Daoy (cell line): ENCODE data around the gene SPRED3. TPM values are rescaled to one million over a fixed set of nuclear protein-coding genes. Genes with fewer than 3 reads are reported as not detected.
"Not testable (repeated sequence)": the region's sequence is repeated elsewhere in the genome, so short reads cannot be mapped to it uniquely, and the experiment has no call there.

Source experiments
- DNase-seq: peaks from one replicate; pipeline ENCODE4 v3.0.0-alpha.2; 2015; ENCODE audit warnings: low read depth
- total RNA-seq: library from RNA; depleted of rRNA; stranded (reverse); fragments of >200 nt; shearing (Covaris generic); gene quantifications from 2 replicates; pipeline ENCODE4 v1.2.3, GENCODE V29; 2014

Gene SPRED3
- total RNA-seq, 1 experiment from 2014 or later = 0.91 TPM

- DNase-seq = no peak
Measured at GRCh38 chr19:38391911-38392464, 3.5 kb downstream of the SPRED3 start.

GRCh38 chr19:38392707-38393308 lies 4.3 kb downstream of the SPRED3 start:
- peak; percentile 71 for DNase-seq

- DNase-seq = no peak
Measured at GRCh38 chr19:38394488-38394887, 6.0 kb downstream of the SPRED3 start.

GRCh38 chr19:38395381-38396114 lies 7.1 kb downstream of the SPRED3 start:
- DNase-seq = no peak

GRCh38 chr19:38399081-38399480 lies 10.6 kb downstream of the SPRED3 start:
- DNase-seq = no peak

GRCh38 chr19:38399537-38399936 lies 11.0 kb downstream of the SPRED3 start:
- DNase-seq = no peak

GRCh38 chr19:38400361-38400760 lies 11.9 kb downstream of the SPRED3 start:
- no peak for DNase-seq

GRCh38 chr19:38401148-38401547 lies 12.7 kb downstream of the SPRED3 start:
- DNase-seq = no peak

- DNase-seq = no peak
Measured at GRCh38 chr19:38402623-38402966, 14.1 kb downstream of the SPRED3 start.

- DNase-seq = peak; percentile 98
Measured at GRCh38 chr19:38402967-38403674, 14.6 kb downstream of the SPRED3 start, which contains the start of gene FAM98C. TSS of gene FAM98C (plus strand) at chr19:38403093. CDS start at chr19:38403154, 61 bp downstream.

- DNase-seq = no peak
Measured at GRCh38 chr19:38404858-38405257, 16.4 kb downstream of the SPRED3 start.

GRCh38 chr19:38405276-38405675 lies 16.8 kb downstream of the SPRED3 start:
- DNase-seq = no peak

GRCh38 chr19:38409631-38410133 lies 21.2 kb downstream of the SPRED3 start:
- DNase-seq = peak; percentile 36

GRCh38 chr19:38410407-38410806 lies 21.9 kb downstream of the SPRED3 start:
- not testable (repeated sequence) for DNase-seq

GRCh38 chr19:38411041-38411712 lies 22.7 kb downstream of the SPRED3 start:
- no peak for DNase-seq

- DNase-seq = not testable (repeated sequence)
Measured at GRCh38 chr19:38411898-38412297, 23.4 kb downstream of the SPRED3 start.

GRCh38 chr19:38412491-38412890 lies 24.0 kb downstream of the SPRED3 start:
- DNase-seq = no peak

GRCh38 chr19:38412961-38413360 lies 24.5 kb downstream of the SPRED3 start:
- DNase-seq = no peak

- no peak for DNase-seq
Measured at GRCh38 chr19:38413416-38413815, 24.9 kb downstream of the SPRED3 start.

- no peak for DNase-seq
Measured at GRCh38 chr19:38417146-38417543, 28.6 kb downstream of the SPRED3 start.
